ENCODE measurements around the gene STRADA.

The STRADA gene

GRCh38 chr17:63741408-63742173 lies at the start of gene STRADA:
Gene STRADA, minus strand, starts transcription at chr17:63741799. Its CDS starts 13,430 bp downstream, at chr17:63728369.
- peak; percentile 95 for DNase-seq (ENCODE audit: low read depth)

- DNase-seq (ENCODE audit: low read depth), result no peak
Measured at GRCh38 chr17:63790057-63790456, 48.5 kb upstream of the STRADA start.

- DNase-seq (ENCODE audit: low read depth), result no peak
Measured at GRCh38 chr17:63786971-63787711, 45.5 kb upstream of the STRADA start.

GRCh38 chr17:63786117-63786516 lies 44.5 kb upstream of the STRADA start:
- no peak for DNase-seq (ENCODE audit: low read depth)

GRCh38 chr17:63785556-63785955 lies 44.0 kb upstream of the STRADA start:
- peak; percentile 32 for DNase-seq (ENCODE audit: low read depth)

GRCh38 chr17:63783522-63783921 lies 41.9 kb upstream of the STRADA start:
- no peak for DNase-seq (ENCODE audit: low read depth)

- no peak for DNase-seq (ENCODE audit: low read depth)
Measured at GRCh38 chr17:63780928-63781327, 39.3 kb upstream of the STRADA start.

- peak; percentile 47 for DNase-seq (ENCODE audit: low read depth)
Measured at GRCh38 chr17:63780507-63780906, 38.9 kb upstream of the STRADA start.

GRCh38 chr17:63775420-63775819 lies 33.8 kb upstream of the STRADA start:
- DNase-seq (ENCODE audit: low read depth), result no peak

- no peak for DNase-seq (ENCODE audit: low read depth)
Measured at GRCh38 chr17:63774969-63775265, 33.3 kb upstream of the STRADA start.

GRCh38 chr17:63774141-63774968 lies 32.8 kb upstream of the STRADA start, which contains the start of gene DDX42:
Gene DDX42, plus strand, starts transcription at chr17:63774170. Its CDS starts 12,880 bp downstream, at chr17:63787050.
- DNase-seq (ENCODE audit: low read depth), result peak; percentile 58

GRCh38 chr17:63773272-63774140 lies 31.9 kb upstream of the STRADA start, which contains the start of gene CCDC47:
Gene CCDC47, minus strand, starts transcription at chr17:63773597. Its CDS starts 7,422 bp downstream, at chr17:63766175.
- DNase-seq (ENCODE audit: low read depth), result peak; percentile 99

GRCh38 chr17:63772801-63773271 lies 31.2 kb upstream of the STRADA start:
- peak; percentile 37 for DNase-seq (ENCODE audit: low read depth)

- no peak for DNase-seq (ENCODE audit: low read depth)
Measured at GRCh38 chr17:63768433-63768832, 26.8 kb upstream of the STRADA start.

- no peak for DNase-seq (ENCODE audit: low read depth)
Measured at GRCh38 chr17:63766754-63767153, 25.2 kb upstream of the STRADA start.

- no peak for DNase-seq (ENCODE audit: low read depth)
Measured at GRCh38 chr17:63764716-63765115, 23.1 kb upstream of the STRADA start.

GRCh38 chr17:63762161-63763078 lies 20.8 kb upstream of the STRADA start:
- no peak for DNase-seq (ENCODE audit: low read depth)

- DNase-seq (ENCODE audit: low read depth), result peak; percentile 47
Measured at GRCh38 chr17:63760771-63761539, 19.4 kb upstream of the STRADA start.

GRCh38 chr17:63758428-63758827 lies 16.8 kb upstream of the STRADA start:
- no peak for DNase-seq (ENCODE audit: low read depth)
